Suprapubic skin (tissue), 4 donors: Measurements from ENCODE around the gene OLFM3.

Experiments
- EP300 ChIP-seq: sonication (generic); formaldehyde crosslinking; IDR thresholded peaks from one replicate; pipeline ENCODE4 v1.6.1; 2017; ENCODE audit warnings: antibody characterized with exemption
- POLR2A ChIP-seq, 2 donors: fragments of 450-650 bp; IDR thresholded peaks; one replicate each; pipeline ENCODE4 v1.6.1; 2017; ENCODE audit warnings: antibody characterized with exemption in 2 of 2, mild to moderate bottlenecking in 2 of 2, moderate library complexity in 2 of 2
- POLR2AphosphoS5 ChIP-seq, 3 donors: sonication (generic); formaldehyde crosslinking; IDR thresholded peaks; one replicate each; pipeline ENCODE4 v1.6.1; 2017; ENCODE audit warnings: antibody characterized with exemption in 3 of 3
- TF ChIP-seq, protein P1 (sequence below), 2 donors: fragments of 200-600 bp in 1 of 2; fragments of 450-650 bp in 1 of 2; sonication (generic) in 1 of 2; IDR thresholded peaks; one replicate each; pipeline ENCODE4 v1.5.1; 2016 to 2019; ENCODE audit warnings: antibody characterized with exemption in 2 of 2, mild to moderate bottlenecking in 1 of 2, moderate library complexity in 1 of 2

- TF ChIP-seq, protein P1, sequence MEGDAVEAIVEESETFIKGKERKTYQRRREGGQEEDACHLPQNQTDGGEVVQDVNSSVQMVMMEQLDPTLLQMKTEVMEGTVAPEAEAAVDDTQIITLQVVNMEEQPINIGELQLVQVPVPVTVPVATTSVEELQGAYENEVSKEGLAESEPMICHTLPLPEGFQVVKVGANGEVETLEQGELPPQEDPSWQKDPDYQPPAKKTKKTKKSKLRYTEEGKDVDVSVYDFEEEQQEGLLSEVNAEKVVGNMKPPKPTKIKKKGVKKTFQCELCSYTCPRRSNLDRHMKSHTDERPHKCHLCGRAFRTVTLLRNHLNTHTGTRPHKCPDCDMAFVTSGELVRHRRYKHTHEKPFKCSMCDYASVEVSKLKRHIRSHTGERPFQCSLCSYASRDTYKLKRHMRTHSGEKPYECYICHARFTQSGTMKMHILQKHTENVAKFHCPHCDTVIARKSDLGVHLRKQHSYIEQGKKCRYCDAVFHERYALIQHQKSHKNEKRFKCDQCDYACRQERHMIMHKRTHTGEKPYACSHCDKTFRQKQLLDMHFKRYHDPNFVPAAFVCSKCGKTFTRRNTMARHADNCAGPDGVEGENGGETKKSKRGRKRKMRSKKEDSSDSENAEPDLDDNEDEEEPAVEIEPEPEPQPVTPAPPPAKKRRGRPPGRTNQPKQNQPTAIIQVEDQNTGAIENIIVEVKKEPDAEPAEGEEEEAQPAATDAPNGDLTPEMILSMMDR (IDR thresholded peaks at IDR 0.05), result no peak
- TF ChIP-seq EP300 (no peak), POLR2A (IDR thresholded peaks at IDR 0.05) (no peak), POLR2AphosphoS5 (IDR thresholded peaks at IDR 0.05) (no peak)
Observed at GRCh38 chr1:101976161-101976560, 20.6 kb downstream of the OLFM3 start.
